Chondrocyte (in vitro differentiated cells): ENCODE measurements around the gene POU3F3. TPM values are rescaled to one million over a fixed set of nuclear protein-coding genes. Genes with fewer than 3 reads are reported as not detected.

Experiments
- DNase-seq: peaks from one replicate; pipeline ENCODE4 v3.0.0; 2021; ENCODE audit warnings: mixed read lengths, low spot score
- H3K27ac Mint-ChIP-seq: one replicate; pipeline ENCODE4 v1.8.0; 2021; ENCODE audit warnings: mild to moderate bottlenecking, moderate library complexity, mixed read lengths; ENCODE audit not compliant: unreplicated experiment
- H3K27me3 Mint-ChIP-seq: 2 replicates; pipeline ENCODE4 v1.8.0; 2021; ENCODE audit warnings: low read depth, mixed read lengths
- H3K36me3 Mint-ChIP-seq: 2 replicates; pipeline ENCODE4 v1.8.0; 2021; ENCODE audit warnings: low read depth, mixed read lengths
- H3K4me1 Mint-ChIP-seq: 2 replicates; pipeline ENCODE4 v1.8.0; 2021; ENCODE audit warnings: low read depth, mild to moderate bottlenecking, mixed read lengths
- H3K4me3 Mint-ChIP-seq: one replicate; pipeline ENCODE4 v1.8.0; 2021; ENCODE audit warnings: mild to moderate bottlenecking, moderate library complexity, mixed read lengths; ENCODE audit not compliant: unreplicated experiment
- H3K9me3 Mint-ChIP-seq: 2 replicates; pipeline ENCODE4 v1.8.0; 2021; ENCODE audit warnings: low read depth, mixed read lengths
- CTCF ChIP-seq: fragments of 200-600 bp; sonication (generic); IDR thresholded peaks from 2 replicates; pipeline ENCODE4 v1.5.0; 2021; ENCODE audit warnings: antibody characterized with exemption, mild to moderate bottlenecking, moderate library complexity
- total RNA-seq: library from RNA; stranded (reverse); gene quantifications from 3 replicates; pipeline ENCODE4 v1.2.1, GENCODE V29; 2021

POU3F3 gene
- total RNA-seq, 1 donor from 2014 or later: 7.2 TPM

- TF ChIP-seq CTCF: no peak
- H3K4me1 Mint-ChIP-seq: peaks cover 36% of the 10 kb centered on the region
- peak overlapping the region; percentile 31 for H3K4me3 Mint-ChIP-seq
- H3K27ac Mint-ChIP-seq: peak overlapping the region; percentile 51
- peaks cover 34% of the 10 kb centered on the region for H3K27me3 Mint-ChIP-seq
- DNase-seq: no peak
- H3K36me3 Mint-ChIP-seq: peaks cover 2% of the 10 kb centered on the region
- no peaks in the 10 kb centered on the region for H3K9me3 Mint-ChIP-seq
Measured at GRCh38 chr2:104863146-104863467, 9.2 kb downstream of the POU3F3 start.

GRCh38 chr2:104863468-104864279 is 9.8 kb downstream of the POU3F3 start:
- Mint-ChIP-seq H3K27ac (no peak overlapping the region), H3K4me3 (peak overlapping the region; percentile 31), H3K27me3 (peaks cover 34% of the 10 kb centered on the region), H3K9me3 (no peaks in the 10 kb centered on the region), H3K36me3 (peaks cover 2% of the 10 kb centered on the region), H3K4me1 (peaks cover 36% of the 10 kb centered on the region)
- no peak for TF ChIP-seq CTCF
- no peak for DNase-seq

- H3K36me3 Mint-ChIP-seq: peaks cover 2% of the 10 kb centered on the region
- H3K27me3 Mint-ChIP-seq: peaks cover 34% of the 10 kb centered on the region
- DNase-seq: no peak
- H3K27ac Mint-ChIP-seq: no peak overlapping the region
- no peaks in the 10 kb centered on the region for H3K9me3 Mint-ChIP-seq
- H3K4me3 Mint-ChIP-seq: no peak overlapping the region
- H3K4me1 Mint-ChIP-seq: peaks cover 32% of the 10 kb centered on the region
- TF ChIP-seq CTCF: no peak
Measured at GRCh38 chr2:104864280-104865095, 10.6 kb downstream of the POU3F3 start.

- Mint-ChIP-seq H3K4me3 (no peak overlapping the region), H3K9me3 (no peaks in the 10 kb centered on the region), H3K36me3 (peaks cover 2% of the 10 kb centered on the region), H3K27ac (no peak overlapping the region), H3K4me1 (peaks cover 26% of the 10 kb centered on the region), H3K27me3 (peaks cover 34% of the 10 kb centered on the region)
- TF ChIP-seq CTCF: no peak
- no peak for DNase-seq
Measured at GRCh38 chr2:104865096-104865470, 11.2 kb downstream of the POU3F3 start.

- no peaks in the 10 kb centered on the region for H3K9me3 Mint-ChIP-seq
- DNase-seq: no peak
- H3K27ac Mint-ChIP-seq: no peak overlapping the region
- peaks cover 2% of the 10 kb centered on the region for H3K36me3 Mint-ChIP-seq
- H3K4me3 Mint-ChIP-seq: no peak overlapping the region
- H3K27me3 Mint-ChIP-seq: peaks cover 40% of the 10 kb centered on the region
- TF ChIP-seq CTCF: no peak
- H3K4me1 Mint-ChIP-seq: peaks cover 23% of the 10 kb centered on the region
Measured at GRCh38 chr2:104866122-104866864, 12.4 kb downstream of the POU3F3 start.
